Measurements from ENCODE around the gene SUMF1. TPM values are rescaled to one million over a fixed set of nuclear protein-coding genes. Genes with fewer than 3 reads are reported as not detected.

Gene SUMF1
- total and polyA plus RNA-seq, 2 of the 13 experiments (the other 11 are each of a cell fraction or from before 2014, with no cell fraction given), result 18.5 to 28.9 TPM

- no TSS peak for BruUV-seq (replicated peaks)
- DNase-seq (ENCODE audit: low spot score) (no peak), ATAC-seq (no peak), FAIRE-seq (no peak)
- Histone ChIP-seq H3K27me3 (ENCODE audit: control insufficient read depth in 1 of 2, insufficient read depth in 2 of 2, low read length in 2 of 2) (no peaks in the 10 kb centered on the region), H3K4me1 (ENCODE audit: insufficient read depth, low read length) (peaks cover 7% of the 10 kb centered on the region; the same call in 1 of the 2 replicates), H3K4me3 (replicated peaks in 1 of 3; ENCODE audit: insufficient read depth in 1 of 3, low read depth in 2 of 3, low read length in 3 of 3) (no peak overlapping the region), H3K9ac (ENCODE audit: insufficient read depth, low read depth, low read length) (no peak overlapping the region), H2AFZ (ENCODE audit: low read length) (no peak overlapping the region), H3K4me2 (ENCODE audit: low read depth, low read length) (no peak overlapping the region), H3K36me3 (replicated peaks in 1 of 2; ENCODE audit: control insufficient read depth in 1 of 2, insufficient read depth in 2 of 2, low read length in 2 of 2) (peaks cover 3 to 31% of the 10 kb centered on the region in 2 experiments; a peak in 3 of 5 replicates), H4K20me1 (ENCODE audit: insufficient read depth, low read length) (no peaks in the 10 kb centered on the region), H3K9me3 (ENCODE audit: low read length) (no peaks in the 10 kb centered on the region), H3K79me2 (ENCODE audit: insufficient read depth, low read length) (no peaks in the 10 kb centered on the region), H3K27ac (ENCODE audit: extremely low read length, insufficient read depth, low read length) (no peak overlapping the region)
- POLR2A ChIA-PET, result no interaction called here
- intact Hi-C loops (cut with micrococcal nuclease; ENCODE audit: unreplicated experiment) (no loop called here), in situ Hi-C loops (cut with HindIII; ENCODE audit: extremely low pct_ligation_motif_present, low pct_unique_long_range_greater_than_20kb) (no loop called here)
- 97% methylated on average over 3 of the region's 3 CpGs for WGBS (ENCODE audit: low lambda C conversion rate)
- TF ChIP-seq CEBPB (IDR thresholded peaks at IDR 0.05; ENCODE audit: borderline replicate concordance, low read depth, low read length), result no peak
- TF ChIP-seq AGO2 (optimal IDR thresholded peaks at IDR 0.05; ENCODE audit: low read depth, low read length), result no peak
- no peak for TF ChIP-seq ZNF446 (CRISPR knock-in tag; IDR thresholded peaks at IDR 0.05)
- no peak for TF ChIP-seq HNRNPLL (IDR thresholded peaks at IDR 0.05; ENCODE audit: low read depth, low read length, poor library complexity, severe bottlenecking)
- TF ChIP-seq ZNF670 (CRISPR knock-in tag; IDR thresholded peaks at IDR 0.05; ENCODE audit: borderline replicate concordance), result no peak
- TF ChIP-seq ARID2 (CRISPR knock-in tag; IDR thresholded peaks at IDR 0.05; ENCODE audit: borderline replicate concordance), result no peak
- CTCF ChIA-PET (ENCODE audit: low intra/inter-chr PET ratio, low total read pairs), result no interaction called here
Measured at GRCh38 chr3:4419386-4419785, 47.7 kb downstream of the SUMF1 start.

DNA sequence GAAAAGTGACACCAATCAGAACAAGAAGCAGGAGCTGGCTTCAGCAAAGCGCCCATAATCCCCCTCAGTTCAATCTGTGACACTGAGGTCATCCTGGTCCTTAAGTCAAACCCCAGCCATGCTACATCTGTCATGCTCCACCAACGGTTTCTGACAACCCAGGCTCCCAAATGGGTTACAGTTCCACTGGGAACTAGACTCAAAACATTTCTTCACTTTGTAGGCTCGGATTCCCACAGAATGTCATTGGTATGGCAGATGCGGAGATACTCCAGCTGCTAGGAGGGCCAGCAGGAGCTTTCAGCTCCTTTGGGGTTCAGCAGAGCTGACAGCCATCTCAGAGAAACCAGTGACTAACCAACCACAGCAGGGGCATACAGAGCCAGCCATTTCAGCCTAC lies 48.9 kb downstream of the SUMF1 start:
- in situ Hi-C loops (cut with HindIII; ENCODE audit: extremely low pct_ligation_motif_present, low pct_unique_long_range_greater_than_20kb) (no loop called here), intact Hi-C loops (cut with micrococcal nuclease; ENCODE audit: unreplicated experiment) (no loop called here)
- CTCF ChIA-PET (ENCODE audit: low intra/inter-chr PET ratio, low total read pairs), result no interaction called here
- no TSS peak for BruUV-seq (replicated peaks)
- H3K9me3 ChIP-seq (ENCODE audit: low read length), result no peaks in the 10 kb centered on the region
- H4K20me1 ChIP-seq (ENCODE audit: insufficient read depth, low read length), result no peaks in the 10 kb centered on the region
- DNase-seq (ENCODE audit: low spot score) (no peak), ATAC-seq (no peak), FAIRE-seq (no peak)
- POLR2A ChIA-PET, result no interaction called here
- WGBS (ENCODE audit: low lambda C conversion rate), result 87% methylated on average over 4 of the region's 4 CpGs
- peaks cover 7% of the 10 kb centered on the region; the same call in 1 of the 2 replicates for H3K4me1 ChIP-seq (ENCODE audit: insufficient read depth, low read length)
- no peaks in the 10 kb centered on the region for H3K27me3 ChIP-seq (ENCODE audit: control insufficient read depth in 1 of 2, insufficient read depth in 2 of 2, low read length in 2 of 2)
- no peak for TF ChIP-seq ZBTB1 (CRISPR knock-in tag; IDR thresholded peaks at IDR 0.05; ENCODE audit: borderline replicate concordance)
- no peak for TF ChIP-seq RNF2 (conservative IDR thresholded peaks at IDR 0.05; ENCODE audit: low read depth)
- no peak for TF ChIP-seq ZNF317 (CRISPR knock-in tag; IDR thresholded peaks at IDR 0.05)
- no peak for TF ChIP-seq MYC (CRISPR knock-in tag; IDR thresholded peaks at IDR 0.05; ENCODE audit: borderline replicate concordance)
- no peak for TF ChIP-seq ZNF580 (CRISPR knock-in tag; IDR thresholded peaks at IDR 0.05; ENCODE audit: borderline replicate concordance, low read depth)
- TF ChIP-seq SRSF4 (IDR thresholded peaks at IDR 0.05; ENCODE audit: low read depth, low read length, poor library complexity, severe bottlenecking), result no peak
- TF ChIP-seq SP2 (CRISPR knock-in tag; IDR thresholded peaks at IDR 0.05), result no peak
- no peak for TF ChIP-seq ZNF883 (CRISPR knock-in tag; IDR thresholded peaks at IDR 0.05; ENCODE audit: not compliant biosample characterization)
- TF ChIP-seq SSRP1 (CRISPR knock-in tag; IDR thresholded peaks at IDR 0.05), result no peak
- no peak for TF ChIP-seq ZNF577 (CRISPR knock-in tag; IDR thresholded peaks at IDR 0.05; ENCODE audit: borderline replicate concordance, low read depth)
- no peak for TF ChIP-seq SP4 (CRISPR knock-in tag; IDR thresholded peaks at IDR 0.05)
- TF ChIP-seq, protein P1, sequence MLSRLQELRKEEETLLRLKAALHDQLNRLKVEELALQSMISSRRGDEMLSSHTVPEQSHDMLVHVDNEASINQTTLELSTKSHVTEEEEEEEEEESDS (CRISPR knock-in tag; IDR thresholded peaks at IDR 0.05; ENCODE audit: borderline replicate concordance), result no peak
- no peak for TF ChIP-seq ZNF10 (CRISPR knock-in tag; IDR thresholded peaks at IDR 0.05; ENCODE audit: borderline replicate concordance, low read depth)
- no peak overlapping the region for H3K4me3 ChIP-seq (replicated peaks in 1 of 3; ENCODE audit: insufficient read depth in 1 of 3, low read depth in 2 of 3, low read length in 3 of 3)
- H3K9ac ChIP-seq (ENCODE audit: insufficient read depth, low read depth, low read length), result no peak overlapping the region
- H3K36me3 ChIP-seq (replicated peaks in 1 of 2; ENCODE audit: control insufficient read depth in 1 of 2, insufficient read depth in 2 of 2, low read length in 2 of 2), result peaks cover 3 to 32% of the 10 kb centered on the region in 2 experiments; a peak in 3 of 5 replicates
- no peak overlapping the region for H3K4me2 ChIP-seq (ENCODE audit: low read depth, low read length)
- no peaks in the 10 kb centered on the region for H3K79me2 ChIP-seq (ENCODE audit: insufficient read depth, low read length)
- H3K27ac ChIP-seq (ENCODE audit: extremely low read length, insufficient read depth, low read length), result no peak overlapping the region
- no peak overlapping the region for H2AFZ ChIP-seq (ENCODE audit: low read length)
